SU-DHL-6 (cell line): Measurements from ENCODE around the gene PTCD2.

Experiments
- EZH2phosphoT487 ChIP-seq: fragments of 200-600 bp; sonication (generic), shearing (Covaris generic); conservative IDR thresholded peaks from 2 replicates; pipeline ENCODE4 v1.6.1; 2018; ENCODE audit warnings: mild to moderate bottlenecking, antibody characterized with exemption, low read length, moderate library complexity, mixed read lengths
- TF ChIP-seq, protein P1 (sequence below): fragments of 200-600 bp; sonication (generic); IDR thresholded peaks from one replicate; pipeline ENCODE4 v1.5.1; 2017; ENCODE audit warnings: antibody characterized with exemption, mild to moderate bottlenecking, low read length, moderate library complexity; ENCODE audit not compliant: insufficient read depth, poor library complexity, severe bottlenecking

GRCh38 chr5:72286798-72287197, 33.4 kb upstream of the PTCD2 start:
- TF ChIP-seq, protein P1, sequence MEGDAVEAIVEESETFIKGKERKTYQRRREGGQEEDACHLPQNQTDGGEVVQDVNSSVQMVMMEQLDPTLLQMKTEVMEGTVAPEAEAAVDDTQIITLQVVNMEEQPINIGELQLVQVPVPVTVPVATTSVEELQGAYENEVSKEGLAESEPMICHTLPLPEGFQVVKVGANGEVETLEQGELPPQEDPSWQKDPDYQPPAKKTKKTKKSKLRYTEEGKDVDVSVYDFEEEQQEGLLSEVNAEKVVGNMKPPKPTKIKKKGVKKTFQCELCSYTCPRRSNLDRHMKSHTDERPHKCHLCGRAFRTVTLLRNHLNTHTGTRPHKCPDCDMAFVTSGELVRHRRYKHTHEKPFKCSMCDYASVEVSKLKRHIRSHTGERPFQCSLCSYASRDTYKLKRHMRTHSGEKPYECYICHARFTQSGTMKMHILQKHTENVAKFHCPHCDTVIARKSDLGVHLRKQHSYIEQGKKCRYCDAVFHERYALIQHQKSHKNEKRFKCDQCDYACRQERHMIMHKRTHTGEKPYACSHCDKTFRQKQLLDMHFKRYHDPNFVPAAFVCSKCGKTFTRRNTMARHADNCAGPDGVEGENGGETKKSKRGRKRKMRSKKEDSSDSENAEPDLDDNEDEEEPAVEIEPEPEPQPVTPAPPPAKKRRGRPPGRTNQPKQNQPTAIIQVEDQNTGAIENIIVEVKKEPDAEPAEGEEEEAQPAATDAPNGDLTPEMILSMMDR, result no peak
- TF ChIP-seq EZH2phosphoT487, result no peak
